OCI-LY3 (cell line): Measurements from ENCODE around the gene PITX3.

Source experiments
- EZH2phosphoT487 ChIP-seq: fragments of 200-600 bp; shearing (Covaris generic); IDR thresholded peaks from 2 replicates; pipeline ENCODE4 v1.6.1; 2018; ENCODE audit warnings: antibody characterized with exemption, mixed run types, low read depth
- TF ChIP-seq, protein P1 (sequence below): fragments of 200-600, 300-600 bp; sonication (generic); IDR thresholded peaks from 2 replicates; pipeline ENCODE4 v1.5.1; 2014; ENCODE audit warnings: antibody characterized with exemption, low read length, low read depth

DNA sequence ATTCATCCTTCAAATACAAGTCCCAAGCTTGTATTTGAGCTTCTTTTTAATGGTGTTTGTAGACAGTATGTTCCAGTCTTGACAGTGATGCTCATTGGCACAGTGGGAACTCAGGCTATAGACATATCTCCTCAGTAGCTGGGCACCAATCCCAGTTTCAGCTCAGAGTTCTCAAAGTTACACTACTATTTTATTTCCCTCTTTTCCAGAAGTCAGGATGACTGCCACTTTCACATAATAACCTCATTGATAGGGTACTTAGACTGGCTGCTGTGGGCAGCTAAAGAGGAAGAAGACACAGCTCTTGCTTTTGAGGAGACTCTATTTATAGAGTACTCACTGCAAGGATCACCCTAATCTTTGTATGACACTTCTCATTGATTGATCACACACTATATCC, 6.4 kb upstream of the PITX3 start:
- TF ChIP-seq EZH2phosphoT487 = no peak
- TF ChIP-seq, protein P1, sequence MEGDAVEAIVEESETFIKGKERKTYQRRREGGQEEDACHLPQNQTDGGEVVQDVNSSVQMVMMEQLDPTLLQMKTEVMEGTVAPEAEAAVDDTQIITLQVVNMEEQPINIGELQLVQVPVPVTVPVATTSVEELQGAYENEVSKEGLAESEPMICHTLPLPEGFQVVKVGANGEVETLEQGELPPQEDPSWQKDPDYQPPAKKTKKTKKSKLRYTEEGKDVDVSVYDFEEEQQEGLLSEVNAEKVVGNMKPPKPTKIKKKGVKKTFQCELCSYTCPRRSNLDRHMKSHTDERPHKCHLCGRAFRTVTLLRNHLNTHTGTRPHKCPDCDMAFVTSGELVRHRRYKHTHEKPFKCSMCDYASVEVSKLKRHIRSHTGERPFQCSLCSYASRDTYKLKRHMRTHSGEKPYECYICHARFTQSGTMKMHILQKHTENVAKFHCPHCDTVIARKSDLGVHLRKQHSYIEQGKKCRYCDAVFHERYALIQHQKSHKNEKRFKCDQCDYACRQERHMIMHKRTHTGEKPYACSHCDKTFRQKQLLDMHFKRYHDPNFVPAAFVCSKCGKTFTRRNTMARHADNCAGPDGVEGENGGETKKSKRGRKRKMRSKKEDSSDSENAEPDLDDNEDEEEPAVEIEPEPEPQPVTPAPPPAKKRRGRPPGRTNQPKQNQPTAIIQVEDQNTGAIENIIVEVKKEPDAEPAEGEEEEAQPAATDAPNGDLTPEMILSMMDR = no peak
